Measurements from ENCODE around the gene RAET1G. TPM values are rescaled to one million over a fixed set of nuclear protein-coding genes. Genes with fewer than 3 reads are reported as not detected.
"Not testable (repeated sequence)": the region's sequence is repeated elsewhere in the genome, so short reads cannot be mapped to it uniquely, and the experiment has no call there.

Gene RAET1G
- total RNA-seq, 4 donors from 2014 or later, result 1.5 TPM; not detected in 3

GRCh38 chr6:149913085-149913484 lies 9.8 kb downstream of the RAET1G start:
- no peaks in the 10 kb centered on the region for H3K36me3 ChIP-seq
- TF ChIP-seq EP300 (IDR thresholded peaks at IDR 0.05) (no peak), POLR2A (IDR thresholded peaks at IDR 0.05) (no peak), CTCF (IDR thresholded peaks at IDR 0.05) (no peak)
- no peak for DNase-seq (ENCODE audit: low spot score in 2 of 2)
- 83% methylated on average over 2 of the region's 2 CpGs for WGBS, 2 donors
- H3K27me3 ChIP-seq, result no peaks in the 10 kb centered on the region
- no peaks in the 10 kb centered on the region for H3K4me1 ChIP-seq
- no peak overlapping the region for H3K27ac ChIP-seq
- H3K9me3 ChIP-seq, result peaks cover 0 to 10% (median 2%) of the 10 kb centered on the region in 4 donors
- H3K4me3 ChIP-seq, result no peak overlapping the region

- 77% methylated on average over 3 of the region's 3 CpGs for WGBS, 2 donors
- not testable (repeated sequence) for H3K27me3 ChIP-seq
These were observed 10.2 kb downstream of the RAET1G start for GRCh38 chr6:149912680-149913079.

GRCh38 chr6:149910721-149911151 lies 12.2 kb downstream of the RAET1G start:
- Histone ChIP-seq H3K27me3 (no peaks in the 10 kb centered on the region), H3K4me1 (no peaks in the 10 kb centered on the region), H3K36me3 (no peaks in the 10 kb centered on the region), H3K27ac (no peak overlapping the region), H3K4me3 (no peak overlapping the region), H3K9me3 (peaks cover 0 to 14% (median 2%) of the 10 kb centered on the region in 4 donors)
- no peak for DNase-seq (ENCODE audit: low spot score in 2 of 2)
- WGBS, 2 donors, result 92 to 94% methylated on average over 23 of the region's 23 CpGs
- TF ChIP-seq EP300 (IDR thresholded peaks at IDR 0.05), result no peak
- no peak for TF ChIP-seq POLR2A (IDR thresholded peaks at IDR 0.05)
- no peak for TF ChIP-seq CTCF (IDR thresholded peaks at IDR 0.05)

More at GRCh38 chr6:149912680-149913079, 10.2 kb downstream of the RAET1G start:
- DNase-seq (ENCODE audit: low spot score in 2 of 2); H3K4me1 ChIP-seq; H3K36me3 ChIP-seq; H3K4me3 ChIP-seq; H3K27ac ChIP-seq: not testable (repeated sequence)
- peaks cover 0 to 14% (median 2%) of the 10 kb centered on the region in 4 donors for H3K9me3 ChIP-seq

- no peak overlapping the region for H3K27ac ChIP-seq
- H3K4me3 ChIP-seq, result no peak overlapping the region
- WGBS, 2 donors, result 83 to 95% methylated on average over 8 to 9 of the region's 9 CpGs
- H3K36me3 ChIP-seq, result no peaks in the 10 kb centered on the region
- H3K27me3 ChIP-seq, result no peaks in the 10 kb centered on the region
- no peak for DNase-seq (ENCODE audit: low spot score in 2 of 2)
- H3K4me1 ChIP-seq, result no peaks in the 10 kb centered on the region
- no peak for TF ChIP-seq CTCF (IDR thresholded peaks at IDR 0.05)
- TF ChIP-seq EP300 (IDR thresholded peaks at IDR 0.05), result no peak
- no peak for TF ChIP-seq POLR2A (IDR thresholded peaks at IDR 0.05)
- peaks cover 0 to 14% (median 2%) of the 10 kb centered on the region in 4 donors for H3K9me3 ChIP-seq
These were observed 13.0 kb downstream of the RAET1G start for GRCh38 chr6:149909701-149910470.

GRCh38 chr6:149908480-149908879 lies 14.4 kb downstream of the RAET1G start:
- H3K27me3 ChIP-seq; H3K36me3 ChIP-seq; H3K4me1 ChIP-seq; H3K27ac ChIP-seq; H3K4me3 ChIP-seq; DNase-seq (ENCODE audit: low spot score in 2 of 2): not testable (repeated sequence)
- H3K9me3 ChIP-seq, result peaks cover 0 to 14% (median 2%) of the 10 kb centered on the region in 4 donors
- WGBS, 2 donors, result 78 to 84% methylated on average over 4 of the region's 4 CpGs

- TF ChIP-seq CTCF (IDR thresholded peaks at IDR 0.05), result no peak
- TF ChIP-seq POLR2A (IDR thresholded peaks at IDR 0.05), result no peak
- TF ChIP-seq EP300 (IDR thresholded peaks at IDR 0.05), result no peak
- DNase-seq (ENCODE audit: low spot score in 2 of 2), result no peak
- Histone ChIP-seq H3K27ac (no peak overlapping the region), H3K4me3 (no peak overlapping the region), H3K36me3 (no peaks in the 10 kb centered on the region), H3K27me3 (no peaks in the 10 kb centered on the region), H3K9me3 (peaks cover 0 to 14% (median 2%) of the 10 kb centered on the region in 4 donors), H3K4me1 (no peaks in the 10 kb centered on the region)
- WGBS, 2 donors, result 90 to 92% methylated on average over 2 of the region's 2 CpGs
These were observed 15.6 kb downstream of the RAET1G start for GRCh38 chr6:149907317-149907716.

Data from tibial nerve (tissue), 4 donors.